CD14-positive monocyte (primary cell): Measurements from ENCODE around the gene WIPF1. TPM values are rescaled to one million over a fixed set of nuclear protein-coding genes. Genes with fewer than 3 reads are reported as not detected.
"Not testable (repeated sequence)": the region's sequence is repeated elsewhere in the genome, so short reads cannot be mapped to it uniquely, and the experiment has no call there.

Source experiments
- DNase-seq, 3 donors: peaks; one replicate each; pipeline ENCODE4 v3.0.0-alpha.2; 2011 to 2022
- H2AFZ ChIP-seq: 2 replicates; pipeline ENCODE4 v1.6.0; 2012; ENCODE audit warnings: mild to moderate bottlenecking, low read depth, low read length, inconsistent platforms; ENCODE audit not compliant: insufficient read depth, poor library complexity, severe bottlenecking
- H3K27ac ChIP-seq, 2 donors: 1 replicate in 1 of 2; 2 replicates in 1 of 2; pipeline ENCODE4 v1.5.1; 2012 to 2013; ENCODE audit warnings: low read length in 2 of 2, control low read depth in 1 of 2, inconsistent platforms in 1 of 2, low read depth in 1 of 2, mild to moderate bottlenecking in 1 of 2
- H3K27me3 ChIP-seq, 2 donors: one replicate each; pipeline versions ENCODE4 v1.6.0 to v1.6.1; 2011 to 2013; ENCODE audit warnings: low read length in 2 of 2; ENCODE audit not compliant: control insufficient read depth in 2 of 2, insufficient read depth in 2 of 2
- H3K36me3 ChIP-seq, 2 donors: replicated peaks in 1 of 2; 1 replicate in 1 of 2; 2 replicates in 1 of 2; pipeline versions ENCODE4 v1.5.1 to v1.6.1; 2012 to 2013; ENCODE audit warnings: low read length in 2 of 2, control low read depth in 1 of 2, inconsistent platforms in 1 of 2, mild to moderate bottlenecking in 1 of 2; ENCODE audit not compliant: insufficient read depth in 2 of 2, control insufficient read depth in 1 of 2
- H3K4me1 ChIP-seq, 2 donors: 1 replicate in 1 of 2; 2 replicates in 1 of 2; pipeline versions ENCODE4 v1.5.1 to v1.6.1; 2012 to 2013; ENCODE audit warnings: low read length in 2 of 2, control low read depth in 1 of 2, inconsistent platforms in 1 of 2, mild to moderate bottlenecking in 1 of 2, moderate library complexity in 1 of 2; ENCODE audit not compliant: insufficient read depth in 2 of 2, control insufficient read depth in 1 of 2
- H3K4me2 ChIP-seq: replicated peaks from 2 replicates; pipeline ENCODE3; 2012; ENCODE audit warnings: low read length, moderate library complexity, mild to moderate bottlenecking; ENCODE audit not compliant: poor library complexity, severe bottlenecking; ENCODE audit errors: extremely low read depth
- H3K4me3 ChIP-seq, 3 experiments: fragments of 200-600 bp in 1 of 3; sonication (generic) in 1 of 3; replicated peaks in 1 of 3; 1 replicate in 2 of 3; 2 replicates in 1 of 3; pipeline ENCODE4 v1.5.1; 2011 to 2013; ENCODE audit warnings: low read length in 3 of 3, mild to moderate bottlenecking in 3 of 3, control low read depth in 2 of 3, low read depth in 2 of 3, inconsistent platforms in 1 of 3, moderate library complexity in 1 of 3
- H3K79me2 ChIP-seq: 2 replicates; pipeline ENCODE4 v1.6.0; 2012; ENCODE audit warnings: mild to moderate bottlenecking, control low read depth, inconsistent platforms, low read length, moderate library complexity; ENCODE audit not compliant: insufficient read depth
- H3K9ac ChIP-seq: 2 replicates; pipeline ENCODE4 v1.6.0; 2017; ENCODE audit warnings: low read length, mild to moderate bottlenecking; ENCODE audit not compliant: insufficient read depth, poor library complexity, severe bottlenecking
- H3K9me3 ChIP-seq, 2 donors: replicated peaks in 1 of 2; 1 replicate in 1 of 2; 2 replicates in 1 of 2; pipeline versions ENCODE4 v1.5.1 to v1.6.1; 2012 to 2013; ENCODE audit warnings: low read length in 2 of 2, control low read depth in 1 of 2; ENCODE audit not compliant: control insufficient read depth in 1 of 2, insufficient read depth in 1 of 2
- H4K20me1 ChIP-seq: 2 replicates; pipeline ENCODE4 v1.6.0; 2012; ENCODE audit warnings: mild to moderate bottlenecking, low read length, control low read depth, moderate library complexity; ENCODE audit not compliant: insufficient read depth
- H3K27ac Mint-ChIP-seq, 7 donors: one replicate each; pipeline ENCODE4 v1.8.0; 2020; ENCODE audit warnings: mild to moderate bottlenecking in 7 of 7, mixed read lengths in 7 of 7, moderate library complexity in 6 of 7, inconsistent platforms in 2 of 7
- H3K27me3 Mint-ChIP-seq, 3 donors: one replicate each; pipeline ENCODE4 v1.8.0; 2021 to 2022; ENCODE audit warnings: low read depth in 3 of 3, mild to moderate bottlenecking in 3 of 3, mixed read lengths in 3 of 3, moderate library complexity in 3 of 3, inconsistent platforms in 1 of 3
- H3K36me3 Mint-ChIP-seq, 2 donors: one replicate each; pipeline ENCODE4 v1.8.0; 2020; ENCODE audit warnings: mixed read lengths in 2 of 2, inconsistent platforms in 1 of 2, mild to moderate bottlenecking in 1 of 2
- H3K4me1 Mint-ChIP-seq: one replicate; pipeline ENCODE4 v1.8.0; 2020; ENCODE audit warnings: mild to moderate bottlenecking, mixed read lengths
- H3K4me3 Mint-ChIP-seq, 2 donors: one replicate each; pipeline ENCODE4 v1.8.0; 2020; ENCODE audit warnings: mild to moderate bottlenecking in 2 of 2, mixed read lengths in 2 of 2, moderate library complexity in 1 of 2
- H3K9me3 Mint-ChIP-seq, 7 donors: one replicate each; pipeline ENCODE4 v1.8.0; 2020 to 2022; ENCODE audit warnings: mixed read lengths in 7 of 7, mild to moderate bottlenecking in 6 of 7, moderate library complexity in 6 of 7, inconsistent platforms in 2 of 7
- WGBS: methylation state at CpG from one replicate; pipeline ENCODE4 v1.1.5; 2013; ENCODE audit warnings: missing lambda C conversion rate; ENCODE audit not compliant: insufficient coverage; 5-methylcytosine and 5-hydroxymethylcytosine counted together
- intact Hi-C, 2 donors: fragments of 100-400 bp; cut with micrococcal nuclease; formaldehyde crosslinking; loops; one replicate each; pipeline versions ENCODE4 v1.15.0 to v1.15.1; 2023
- polyA plus RNA-seq, 3 donors: library from polyadenylated mRNA; depleted of rRNA in 1 of 3; unstranded in 2 of 3; stranded (reverse) in 1 of 3; fragments of 300-500 nt in 2 of 3; fragments of >200 nt in 1 of 3; fragmentation: Illumina TruSeq in 2 of 3; gene quantifications; 1 replicate in 2 of 3; 2 replicates in 1 of 3; pipeline ENCODE4 v1.2.3, GENCODE V29; 2012 to 2021
- TF ChIP-seq, protein P1 (sequence below): fragments of 200-600 bp; IDR thresholded peaks from one replicate; pipeline ENCODE4 v1.8.0; 2022; ENCODE audit warnings: antibody characterized with exemption, mild to moderate bottlenecking

The WIPF1 gene
- polyA plus RNA-seq, 3 donors: 43.9 to 126 (median 74.3) TPM

DNA sequence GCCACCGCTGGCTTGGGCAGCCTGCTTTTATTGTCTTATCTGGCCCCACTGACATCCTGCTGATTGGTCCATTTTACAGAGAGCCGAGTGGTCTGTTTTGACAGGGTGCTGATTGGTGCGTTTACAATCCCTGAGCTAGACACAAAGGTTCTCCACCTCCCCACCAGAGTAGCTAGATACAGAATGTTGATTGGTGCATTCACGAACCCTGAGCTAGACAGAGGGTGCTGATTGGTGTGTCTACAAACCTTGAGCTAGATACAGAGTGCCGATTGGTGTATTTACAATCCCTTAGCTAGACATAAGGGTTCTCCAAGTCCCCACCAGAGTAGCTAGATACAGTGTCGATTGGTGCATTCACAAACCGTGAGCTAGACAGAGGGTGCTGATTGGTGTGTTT is 49.6 kb downstream of the WIPF1 start:
- H3K27ac ChIP-seq, H3K4me1 Mint-ChIP-seq, H3K4me3 ChIP-seq, H3K36me3 Mint-ChIP-seq, H3K79me2 ChIP-seq, H3K9me3 ChIP-seq, H3K4me1 ChIP-seq, H3K27me3 ChIP-seq, H3K9me3 Mint-ChIP-seq, H3K4me3 Mint-ChIP-seq, H2AFZ ChIP-seq, H3K27ac Mint-ChIP-seq, intact Hi-C loops, H4K20me1 ChIP-seq, H3K36me3 ChIP-seq, H3K9ac ChIP-seq, DNase-seq, H3K4me2 ChIP-seq: not testable (repeated sequence)
- WGBS: 75% methylated on average over 1 of the region's 7 CpGs
- peaks cover 7 to 20% (median 7%) of the 10 kb centered on the region in 3 donors for H3K27me3 Mint-ChIP-seq

DNA sequence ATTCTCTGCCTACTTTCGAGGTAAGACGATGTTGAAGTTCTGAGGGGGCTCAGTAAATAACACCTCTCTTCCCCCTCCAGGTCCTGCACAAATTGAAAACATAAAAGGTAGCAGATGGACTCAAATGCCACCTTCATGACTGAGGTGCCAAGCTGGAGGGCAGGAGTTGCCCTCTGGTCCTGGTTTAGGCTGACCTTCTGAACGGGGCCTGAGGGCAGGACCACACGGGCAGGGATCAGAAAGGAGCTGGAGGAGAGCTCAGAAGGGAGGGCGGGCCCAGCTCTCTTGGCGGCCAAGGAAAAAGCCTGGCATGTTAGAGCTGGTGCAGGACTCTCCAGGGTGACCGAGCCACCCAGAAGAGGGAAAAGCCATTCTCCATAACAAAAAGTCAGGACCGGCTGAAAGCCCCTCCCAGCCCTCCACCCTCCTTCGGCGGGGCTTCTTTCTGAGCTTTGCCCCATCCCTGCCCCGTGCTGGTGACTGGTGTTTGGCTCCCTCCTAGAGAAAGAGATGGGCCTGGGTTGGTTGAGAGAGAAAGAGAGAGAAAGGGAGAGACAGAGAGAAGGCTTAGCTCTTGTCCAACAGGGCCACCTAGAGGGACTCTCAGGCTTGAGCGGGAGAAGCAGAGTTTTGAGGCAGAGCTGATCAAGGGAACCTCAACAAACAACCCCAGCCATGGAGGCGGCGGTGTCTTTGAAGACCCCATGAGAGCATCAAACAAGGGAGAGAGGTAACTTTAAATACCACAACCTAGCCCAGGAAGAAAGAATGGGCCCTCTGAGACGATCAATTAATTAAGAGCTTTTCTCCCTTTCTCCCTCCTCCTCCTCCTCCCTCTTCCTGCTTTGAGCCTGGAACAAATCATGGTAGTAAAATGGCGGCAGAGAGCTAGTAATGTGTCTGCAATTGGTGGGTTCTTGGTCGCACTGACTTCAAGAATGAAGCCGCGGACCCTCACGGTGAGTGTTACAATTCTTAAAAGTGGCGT is 50.8 kb downstream of the WIPF1 start:
- Histone ChIP-seq H3K4me3 (no peak overlapping the region), H4K20me1 (no peaks in the 10 kb centered on the region), H3K27ac (no peak overlapping the region), H3K4me1 (no peaks in the 10 kb centered on the region), H3K4me2 (no peak overlapping the region), H3K79me2 (no peaks in the 10 kb centered on the region), H2AFZ (peak overlapping the region; percentile 7), H3K36me3 (no peaks in the 10 kb centered on the region), H3K27me3 (no peaks in the 10 kb centered on the region), H3K9me3 (no peaks in the 10 kb centered on the region), H3K9ac (peak overlapping the region; percentile 27)
- Mint-ChIP-seq H3K27ac (peak overlapping the region in 3 of 7 donors; percentile 5 to 36 (median 15)), H3K9me3 (no peaks in the 10 kb centered on the region), H3K36me3 (peaks cover 0 to 4% of the 10 kb centered on the region in 2 donors), H3K27me3 (peaks cover 7 to 23% (median 11%) of the 10 kb centered on the region in 3 donors), H3K4me3 (no peak overlapping the region), H3K4me1 (peaks cover 8% of the 10 kb centered on the region)
- peak; percentile 40 to 56 (median 54) for DNase-seq
- intact Hi-C loops: loop anchor here (2.0 kb wide), 1 partner anchor 84 kb away; no protein-coding TSS in a partner anchor
- TF ChIP-seq, protein P1, sequence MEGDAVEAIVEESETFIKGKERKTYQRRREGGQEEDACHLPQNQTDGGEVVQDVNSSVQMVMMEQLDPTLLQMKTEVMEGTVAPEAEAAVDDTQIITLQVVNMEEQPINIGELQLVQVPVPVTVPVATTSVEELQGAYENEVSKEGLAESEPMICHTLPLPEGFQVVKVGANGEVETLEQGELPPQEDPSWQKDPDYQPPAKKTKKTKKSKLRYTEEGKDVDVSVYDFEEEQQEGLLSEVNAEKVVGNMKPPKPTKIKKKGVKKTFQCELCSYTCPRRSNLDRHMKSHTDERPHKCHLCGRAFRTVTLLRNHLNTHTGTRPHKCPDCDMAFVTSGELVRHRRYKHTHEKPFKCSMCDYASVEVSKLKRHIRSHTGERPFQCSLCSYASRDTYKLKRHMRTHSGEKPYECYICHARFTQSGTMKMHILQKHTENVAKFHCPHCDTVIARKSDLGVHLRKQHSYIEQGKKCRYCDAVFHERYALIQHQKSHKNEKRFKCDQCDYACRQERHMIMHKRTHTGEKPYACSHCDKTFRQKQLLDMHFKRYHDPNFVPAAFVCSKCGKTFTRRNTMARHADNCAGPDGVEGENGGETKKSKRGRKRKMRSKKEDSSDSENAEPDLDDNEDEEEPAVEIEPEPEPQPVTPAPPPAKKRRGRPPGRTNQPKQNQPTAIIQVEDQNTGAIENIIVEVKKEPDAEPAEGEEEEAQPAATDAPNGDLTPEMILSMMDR: peak; percentile 65
- WGBS: 97% methylated on average over 11 of the region's 21 CpGs
